ENCODE results near the gene ZNF33B.
"Not testable (repeated sequence)": the region's sequence is repeated elsewhere in the genome, so short reads cannot be mapped to it uniquely, and the experiment has no call there.

Gene ZNF33B

GRCh38 chr10:42638055-42638820 is at the start of gene ZNF33B:
TSS of gene ZNF33B (minus strand) at chr10:42638570. CDS start at chr10:42636928, 1,642 bp downstream.
- peak; percentile 64 for DNase-seq (ENCODE audit: low read depth)

GRCh38 chr10:42684517-42684916 is 46.1 kb upstream of the ZNF33B start:
- DNase-seq (ENCODE audit: low read depth): no peak

GRCh38 chr10:42680267-42680666 is 41.9 kb upstream of the ZNF33B start:
- DNase-seq (ENCODE audit: low read depth): no peak

GRCh38 chr10:42665181-42665979 is 27.0 kb upstream of the ZNF33B start:
- DNase-seq (ENCODE audit: low read depth): not testable (repeated sequence)

- DNase-seq (ENCODE audit: low read depth): no peak
These were observed 16.0 kb upstream of the ZNF33B start for GRCh38 chr10:42654419-42654818.

- no peak for DNase-seq (ENCODE audit: low read depth)
These were observed 14.5 kb upstream of the ZNF33B start for GRCh38 chr10:42652858-42653257.

- DNase-seq (ENCODE audit: low read depth): no peak
These were observed 12.0 kb upstream of the ZNF33B start for GRCh38 chr10:42650374-42650773.

GRCh38 chr10:42648512-42648911 is 10.1 kb upstream of the ZNF33B start:
- DNase-seq (ENCODE audit: low read depth): no peak

GRCh38 chr10:42646687-42647640 is 8.6 kb upstream of the ZNF33B start:
- no peak for DNase-seq (ENCODE audit: low read depth)

- DNase-seq (ENCODE audit: low read depth): no peak
These were observed 7.8 kb upstream of the ZNF33B start for GRCh38 chr10:42646214-42646613.

GRCh38 chr10:42645516-42645915 is 7.1 kb upstream of the ZNF33B start:
- no peak for DNase-seq (ENCODE audit: low read depth)

GRCh38 chr10:42645103-42645502 is 6.7 kb upstream of the ZNF33B start:
- no peak for DNase-seq (ENCODE audit: low read depth)

- no peak for DNase-seq (ENCODE audit: low read depth)
These were observed 2.4 kb upstream of the ZNF33B start for GRCh38 chr10:42640610-42641229.

GRCh38 chr10:42638821-42639270 is 476 bp upstream of the ZNF33B start:
- no peak for DNase-seq (ENCODE audit: low read depth)

- DNase-seq (ENCODE audit: low read depth): no peak
These were observed 719 bp downstream of the ZNF33B start for GRCh38 chr10:42637648-42638054.

- no peak for DNase-seq (ENCODE audit: low read depth)
These were observed 1.2 kb downstream of the ZNF33B start for GRCh38 chr10:42637142-42637541.

- DNase-seq (ENCODE audit: low read depth): no peak
These were observed 3.3 kb downstream of the ZNF33B start for GRCh38 chr10:42635098-42635497.

- DNase-seq (ENCODE audit: low read depth): no peak
These were observed 5.8 kb downstream of the ZNF33B start for GRCh38 chr10:42632564-42632963.

- DNase-seq (ENCODE audit: low read depth): no peak
These were observed 7.7 kb downstream of the ZNF33B start for GRCh38 chr10:42630537-42631134.

- DNase-seq (ENCODE audit: low read depth): no peak
These were observed 14.4 kb downstream of the ZNF33B start for GRCh38 chr10:42623929-42624328.

GRCh38 chr10:42618424-42618823 is 19.9 kb downstream of the ZNF33B start:
- no peak for DNase-seq (ENCODE audit: low read depth)

Measured in HS-27A (cell line).